HepG2 (cell line): Measurements from ENCODE around the gene NT5M. TPM values are rescaled to one million over a fixed set of nuclear protein-coding genes. Genes with fewer than 3 reads are reported as not detected.
A peak's percentile ranks its signal among the peaks of the same experiment; 100 is the strongest.

Source experiments
- ARNTL ChIP-seq: sonication (generic); formaldehyde crosslinking; IDR thresholded peaks from 2 replicates; pipeline ENCODE4 v1.4.0; 2020; ENCODE audit warnings: mild to moderate bottlenecking, missing genetic modification reagents
- EEA1 ChIP-seq: sonication (generic); formaldehyde crosslinking; IDR thresholded peaks from 2 replicates; pipeline ENCODE4 v1.5.1; 2020; ENCODE audit warnings: mild to moderate bottlenecking, missing genetic modification reagents, borderline replicate concordance
- ETS1 ChIP-seq: sonication (generic); formaldehyde crosslinking; IDR thresholded peaks from 2 replicates; pipeline ENCODE4 v1.4.0; 2020; ENCODE audit warnings: missing genetic modification reagents
- FOXK1 ChIP-seq: sonication (generic); formaldehyde crosslinking; IDR thresholded peaks from 2 replicates; pipeline ENCODE4 v1.4.0; 2020; ENCODE audit warnings: low read depth, missing genetic modification reagents, borderline replicate concordance
- GABPB1 ChIP-seq: IDR thresholded peaks from 2 replicates; pipeline ENCODE4 v1.6.1; 2016; ENCODE audit warnings: mild to moderate bottlenecking, missing genetic modification reagents, moderate library complexity, missing compliant biosample characterization
- GFI1 ChIP-seq: sonication (generic); formaldehyde crosslinking; IDR thresholded peaks from 2 replicates; pipeline ENCODE4 v1.5.0; 2020; ENCODE audit warnings: missing genetic modification reagents, mild to moderate bottlenecking, borderline replicate concordance
- MYNN ChIP-seq: sonication (generic); formaldehyde crosslinking; IDR thresholded peaks from 2 replicates; pipeline ENCODE4 v1.4.0; 2020; ENCODE audit warnings: mild to moderate bottlenecking, low read depth, missing genetic modification reagents
- PHF8 ChIP-seq: sonication (generic); formaldehyde crosslinking; IDR thresholded peaks from 2 replicates; pipeline ENCODE4 v1.5.0; 2020; ENCODE audit warnings: missing genetic modification reagents
- RXRA ChIP-seq: sonication (generic); formaldehyde crosslinking; IDR thresholded peaks from 2 replicates; pipeline ENCODE4 v1.5.1; 2020; ENCODE audit warnings: missing genetic modification reagents
- TFE3 ChIP-seq: IDR thresholded peaks from 2 replicates; pipeline ENCODE4 v1.6.1; 2016
- ZBED4 ChIP-seq: sonication (generic); formaldehyde crosslinking; IDR thresholded peaks from 2 replicates; pipeline ENCODE4 v1.4.0; 2020; ENCODE audit warnings: missing genetic modification reagents, borderline replicate concordance
- ZBTB3 ChIP-seq: sonication (generic); formaldehyde crosslinking; IDR thresholded peaks from 2 replicates; pipeline ENCODE4 v1.4.0; 2020; ENCODE audit warnings: low read depth, mild to moderate bottlenecking, moderate library complexity, missing genetic modification reagents, borderline replicate concordance
- ZC3H4 ChIP-seq: sonication (generic); formaldehyde crosslinking; IDR thresholded peaks from 2 replicates; pipeline ENCODE4 v1.4.0; 2020; ENCODE audit warnings: missing genetic modification reagents, borderline replicate concordance
- ZMYM2 ChIP-seq: sonication (generic); formaldehyde crosslinking; IDR thresholded peaks from 2 replicates; pipeline ENCODE4 v1.8.0; 2022; ENCODE audit warnings: mild to moderate bottlenecking, missing genetic modification reagents
- ZNF24 ChIP-seq: fragments of 450-650 bp; IDR thresholded peaks from 2 replicates; pipeline ENCODE4 v1.6.1; 2017; ENCODE audit warnings: antibody characterized with exemption, mild to moderate bottlenecking
- ZNF281 ChIP-seq: sonication (generic); formaldehyde crosslinking; IDR thresholded peaks from 2 replicates; pipeline ENCODE4 v1.4.0; 2020; ENCODE audit warnings: missing genetic modification reagents, borderline replicate concordance
- ZSCAN21 ChIP-seq: sonication (generic); formaldehyde crosslinking; IDR thresholded peaks from 2 replicates; pipeline ENCODE4 v1.8.0; 2022; ENCODE audit warnings: mild to moderate bottlenecking, missing genetic modification reagents, moderate library complexity, borderline replicate concordance
- polyA plus RNA-seq, 8 experiments: library from polyadenylated mRNA; depleted of rRNA in 3 of 8; stranded (reverse) in 7 of 8; unstranded in 1 of 8; fragments of >200 nt; fragmentation: Illumina TruSeq in 4 of 8; extraction: Trizol in 4 of 8; gene quantifications; 2 replicates each; pipeline versions ENCODE4 v1.2.1 to v1.2.3, GENCODE V29; 2011 to 2016; ENCODE audit warnings: low read depth in 4 of 8, missing spikeins in 1 of 8, mixed read lengths in 1 of 8; ENCODE audit not compliant: insufficient read depth in 1 of 8
- total RNA-seq, 5 experiments: library from RNA; depleted of rRNA; stranded (reverse); fragments of >200 nt; fragmentation: Illumina TruSeq; extraction: Trizol; gene quantifications; 2 replicates each; pipeline ENCODE4 v1.2.3, GENCODE V29; 2016; ENCODE audit warnings: low read depth in 1 of 5

The NT5M gene
- total and polyA plus RNA-seq, 2 of the 13 experiments (the other 11 are each of a cell fraction or from before 2014, with no cell fraction given): 0.55 to 0.78 TPM

GRCh38 chr17:17280613-17281549, 22.3 kb upstream of the NT5M start, which contains the start of gene COPS3 (continued):
- TF ChIP-seq ZC3H4 (CRISPR knock-in tag): no peak
- no peak for TF ChIP-seq MYNN (CRISPR knock-in tag)
- no peak for TF ChIP-seq ZNF24
- peak; percentile 58; the same call in 1 of the 2 replicates for TF ChIP-seq GFI1 (CRISPR knock-in tag)
- no peak for TF ChIP-seq ETS1
- no peak for TF ChIP-seq ZBTB3 (CRISPR knock-in tag)
- TF ChIP-seq ZBED4: no peak
- peak; percentile 93 for TF ChIP-seq PHF8 (CRISPR knock-in tag)
- no peak for TF ChIP-seq ARNTL (CRISPR knock-in tag)
- TF ChIP-seq RXRA (CRISPR knock-in tag): peak; percentile 74; the same call in 1 of the 2 replicates
- TF ChIP-seq ZSCAN21 (CRISPR knock-in tag): peak; percentile 78; the same call in 1 of the 2 replicates
- TF ChIP-seq TFE3 (CRISPR knock-in tag): peak; percentile 9; the same call in 1 of the 2 replicates
- TF ChIP-seq ZMYM2 (CRISPR knock-in tag): no peak
- TF ChIP-seq FOXK1 (CRISPR knock-in tag): peak; percentile 62; the same call in 1 of the 2 replicates
- 0 out of 2 replicates have a peak, but pooled peaks have one; percentile 50 for TF ChIP-seq EEA1
- TF ChIP-seq ZNF281 (CRISPR knock-in tag): peak; percentile 57; the same call in 1 of the 2 replicates
- TF ChIP-seq GABPB1 (CRISPR knock-in tag): peak; percentile 96
